ENCODE results near the gene RARS1. TPM values are rescaled to one million over a fixed set of nuclear protein-coding genes. Genes with fewer than 3 reads are reported as not detected.

The RARS1 gene
- total RNA-seq, 4 donors from 2014 or later, result 72.2 to 87.9 (median 74.2) TPM

GRCh38 chr5:168525856-168526255, 39.6 kb downstream of the RARS1 start:
- no peaks in the 10 kb centered on the region for H3K27me3 ChIP-seq
- no peaks in the 10 kb centered on the region for H3K4me1 ChIP-seq
- no peaks in the 10 kb centered on the region for H3K9me3 ChIP-seq
- H3K27ac ChIP-seq, result no peak overlapping the region
- no peak overlapping the region for H3K4me3 ChIP-seq (replicated peaks in 1 of 3)
- intact Hi-C loops (cut with DNase I), result no loop called here
- WGBS, 2 donors, result 56 to 76% methylated on average over 2 of the region's 2 CpGs
- TF ChIP-seq POLR2A (IDR thresholded peaks at IDR 0.05) (no peak), CTCF (IDR thresholded peaks at IDR 0.05) (no peak)
- H3K36me3 ChIP-seq, result no peaks in the 10 kb centered on the region
- DNase-seq, result no peak

- Histone ChIP-seq H3K36me3 (no peaks in the 10 kb centered on the region), H3K27me3 (no peaks in the 10 kb centered on the region), H3K9me3 (no peaks in the 10 kb centered on the region), H3K4me3 (replicated peaks in 1 of 3) (no peak overlapping the region), H3K4me1 (no peaks in the 10 kb centered on the region), H3K27ac (no peak overlapping the region)
- 86 to 93% methylated on average over 4 of the region's 4 CpGs for WGBS, 2 donors
- TF ChIP-seq CTCF (IDR thresholded peaks at IDR 0.05), result no peak
- no peak for TF ChIP-seq POLR2A (IDR thresholded peaks at IDR 0.05)
- intact Hi-C loops (cut with DNase I), result no loop called here
- DNase-seq, result no peak
These were observed 41.6 kb downstream of the RARS1 start for GRCh38 chr5:168527756-168528295.

GRCh38 chr5:168528521-168529373, 42.5 kb downstream of the RARS1 start, which contains the start of gene FBLL1:
TSS of gene FBLL1 (plus strand) at chr5:168529305. CDS start at chr5:168529505, 200 bp downstream.
- Histone ChIP-seq H3K27me3 (no peaks in the 10 kb centered on the region), H3K4me1 (no peaks in the 10 kb centered on the region), H3K9me3 (no peaks in the 10 kb centered on the region), H3K27ac (no peak within 1 kb of the TSS), H3K4me3 (replicated peaks in 1 of 3) (peak within 1 kb of the TSS in 1 of 3 donors; percentile 30), H3K36me3 (no peaks in the 10 kb centered on the region)
- DNase-seq, result peak; percentile 15 to 39
- 16 to 29% methylated on average over 18 to 21 of the region's 38 CpGs for WGBS, 2 donors
- TF ChIP-seq POLR2A (IDR thresholded peaks at IDR 0.05), result no peak
- no peak for TF ChIP-seq CTCF (IDR thresholded peaks at IDR 0.05)
- intact Hi-C loops (cut with DNase I), result no loop called here

- TF ChIP-seq CTCF (IDR thresholded peaks at IDR 0.05) (no peak), POLR2A (IDR thresholded peaks at IDR 0.05) (no peak)
- DNase-seq, result no peak
These were observed 43.3 kb downstream of the RARS1 start for GRCh38 chr5:168529374-168530234.

More at GRCh38 chr5:168529374-168530234, 43.3 kb downstream of the RARS1 start:
- no peaks in the 10 kb centered on the region for H3K36me3 ChIP-seq
- WGBS, 2 donors, result 47 to 78% methylated on average over 18 to 25 of the region's 125 CpGs
- intact Hi-C loops (cut with DNase I), result no loop called here
- no peaks in the 10 kb centered on the region for H3K9me3 ChIP-seq
- no peak overlapping the region for H3K27ac ChIP-seq
- H3K27me3 ChIP-seq, result no peaks in the 10 kb centered on the region
- H3K4me1 ChIP-seq, result no peaks in the 10 kb centered on the region
- H3K4me3 ChIP-seq (replicated peaks in 1 of 3), result peak overlapping the region in 1 of 3 donors; percentile 30

All from thyroid gland (tissue), 4 donors.